ENCODE measurements around the gene ADARB1.
A peak's percentile ranks its signal among the peaks of the same experiment; 100 is the strongest.

ADARB1 gene

DNA sequence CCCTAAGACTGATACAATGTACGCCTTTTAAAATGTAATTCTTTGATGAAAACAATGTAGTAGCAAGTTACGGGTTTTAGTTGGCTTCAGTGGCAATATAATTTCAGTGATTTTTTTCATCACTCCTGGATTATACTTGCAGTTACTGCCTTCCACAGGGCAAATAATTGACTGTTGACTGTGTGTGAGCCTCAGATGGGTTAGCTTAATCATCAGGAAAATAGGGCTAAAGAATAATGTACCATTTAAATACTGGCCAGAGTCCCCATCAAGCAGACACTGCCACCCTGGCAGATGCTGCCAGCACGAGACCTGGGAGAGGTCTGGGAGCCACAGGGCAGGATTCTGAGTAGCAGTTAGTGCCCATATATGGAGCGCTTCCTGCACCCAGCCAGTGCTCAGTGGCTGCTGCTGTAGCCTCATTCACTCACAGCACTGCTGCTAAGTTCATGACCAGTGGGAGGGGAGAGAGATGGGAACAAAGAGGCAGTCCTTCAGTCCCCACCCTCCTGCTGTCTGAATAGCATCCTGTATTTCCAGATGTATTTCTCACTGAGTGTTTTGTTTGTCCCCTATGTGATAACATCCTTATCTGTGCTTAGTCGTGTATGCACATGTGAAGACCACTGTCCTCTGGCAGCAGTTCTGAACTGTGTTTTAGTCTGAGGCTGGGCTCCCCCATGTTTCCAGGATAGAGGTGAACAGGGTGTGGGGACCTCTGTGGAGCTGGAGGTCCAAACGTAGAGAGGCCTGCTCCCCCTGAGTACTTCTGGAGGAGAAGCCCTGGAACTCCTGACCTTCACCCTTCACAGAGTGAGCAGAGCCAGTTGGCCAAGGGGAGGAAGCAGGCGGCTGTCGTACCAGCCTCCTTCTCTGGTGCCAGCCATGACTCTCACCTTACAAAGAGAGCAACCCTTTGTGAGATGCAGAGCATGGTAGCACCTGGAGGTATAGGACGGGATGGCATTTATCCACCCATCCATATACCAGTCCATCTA, 80.4 kb downstream of the ADARB1 start:
- Histone ChIP-seq H4K20me1 (peaks cover 0 to 62% (median 45%) of the 10 kb centered on the region in 11 experiments; a peak in 18 of 22 replicates), H3K36me3 (peaks cover 3 to 42% (median 23%) of the 10 kb centered on the region in 11 experiments; a peak in 19 of 22 replicates), H3K9ac (no peak overlapping the region), H3K27me3 (peaks cover 0 to 12% (median 0%) of the 10 kb centered on the region in 11 experiments; a peak in 7 of 22 replicates), H3K4me1 (peaks cover 36 to 65% (median 59%) of the 10 kb centered on the region in 10 experiments), H3K9me3 (replicated peaks in 1 of 11) (peaks cover 23 to 47% (median 38%) of the 10 kb centered on the region in 11 experiments), H3K4me3 (no peak overlapping the region), H3K27ac (no peak overlapping the region), H3K4me2 (peak overlapping the region in 9 of 11 experiments; percentile 6 to 96 (median 84); a peak in 16 of 22 replicates)
- TF ChIP-seq Cebpa-rat (IDR thresholded peaks at IDR 0.05) = no peak

DNA sequence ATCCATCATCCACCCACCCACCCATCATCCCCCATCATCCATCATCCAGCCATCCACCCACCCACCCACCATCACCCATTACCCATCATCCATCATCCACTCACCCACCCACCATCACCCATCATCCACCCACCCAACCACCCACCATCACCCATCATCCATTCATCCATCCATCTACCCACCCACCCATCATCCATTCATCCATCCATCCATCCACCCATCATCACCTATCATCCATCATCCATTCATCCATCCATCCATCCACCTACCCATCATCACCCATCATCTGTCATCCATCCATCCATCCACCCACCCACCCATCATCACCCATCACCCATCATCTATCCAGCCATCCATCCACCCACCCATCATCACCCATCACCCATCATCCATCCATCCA, 81.5 kb downstream of the ADARB1 start:
- peaks cover 0 to 12% (median 0%) of the 10 kb centered on the region in 11 experiments; a peak in 7 of 22 replicates for H3K27me3 ChIP-seq
- H3K9me3 ChIP-seq (replicated peaks in 1 of 11) = peaks cover 28 to 58% (median 48%) of the 10 kb centered on the region in 11 experiments
- TF ChIP-seq Cebpa-rat (IDR thresholded peaks at IDR 0.05) = no peak

GRCh38 chr21:45156459-45156858, 82.1 kb downstream of the ADARB1 start:
- Histone ChIP-seq H3K27me3 (peaks cover 0 to 12% (median 0%) of the 10 kb centered on the region in 11 experiments; a peak in 7 of 22 replicates), H3K4me1 (peaks cover 25 to 55% (median 49%) of the 10 kb centered on the region in 10 experiments), H4K20me1 (peaks cover 0 to 54% (median 34%) of the 10 kb centered on the region in 11 experiments; a peak in 18 of 22 replicates), H3K9me3 (replicated peaks in 1 of 11) (peaks cover 28 to 63% (median 54%) of the 10 kb centered on the region in 11 experiments), H3K36me3 (peaks cover 3 to 58% (median 39%) of the 10 kb centered on the region in 11 experiments; a peak in 19 of 22 replicates), H3K4me2 (no peak overlapping the region), H3K4me3 (no peak overlapping the region), H3K9ac (no peak overlapping the region), H3K27ac (no peak overlapping the region)
- TF ChIP-seq Cebpa-rat (IDR thresholded peaks at IDR 0.05) = no peak

More for the DNA sequence above, 81.5 kb downstream of the ADARB1 start:
- no peak overlapping the region for H3K4me3 ChIP-seq
- H3K4me1 ChIP-seq = peaks cover 30 to 60% (median 54%) of the 10 kb centered on the region in 10 experiments
- H3K4me2 ChIP-seq = no peak overlapping the region
- H3K9ac ChIP-seq = no peak overlapping the region
- H3K36me3 ChIP-seq = peaks cover 3 to 53% (median 34%) of the 10 kb centered on the region in 11 experiments; a peak in 19 of 22 replicates
- H4K20me1 ChIP-seq = peaks cover 0 to 54% (median 39%) of the 10 kb centered on the region in 11 experiments; a peak in 18 of 22 replicates
- no peak overlapping the region for H3K27ac ChIP-seq

DNA sequence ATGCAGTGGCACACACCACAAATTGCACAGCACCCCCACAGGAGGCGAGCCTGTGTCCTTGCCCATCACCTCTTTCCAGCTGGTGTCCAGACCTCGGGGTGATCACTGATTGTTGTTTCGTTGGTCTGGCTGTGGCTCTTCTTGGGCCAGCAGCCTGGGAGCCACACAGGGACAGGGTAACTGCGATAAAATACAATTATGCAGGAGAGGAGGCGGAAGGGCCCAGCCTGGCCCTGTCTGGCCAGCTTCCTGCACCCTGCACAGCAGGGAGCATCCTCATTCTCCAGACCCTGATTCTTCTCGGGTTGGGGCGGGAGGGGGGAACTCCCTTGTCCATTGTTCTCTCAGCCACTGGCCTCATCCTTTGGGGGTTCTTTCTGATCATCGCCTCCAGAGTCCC, 83.6 kb downstream of the ADARB1 start:
- peak overlapping the region in 3 of 10 experiments; percentile 5 to 27 (median 15); a peak in 4 of 20 replicates for H3K4me3 ChIP-seq
- TF ChIP-seq Cebpa-rat (IDR thresholded peaks at IDR 0.05) = no peak
- peaks cover 28 to 71% (median 60%) of the 10 kb centered on the region in 11 experiments for H3K9me3 ChIP-seq (replicated peaks in 1 of 11)
- no peak overlapping the region for H3K4me2 ChIP-seq
- no peak overlapping the region for H3K27ac ChIP-seq
- peaks cover 10 to 40% (median 34%) of the 10 kb centered on the region in 10 experiments for H3K4me1 ChIP-seq
- H4K20me1 ChIP-seq = peaks cover 0 to 54% (median 21%) of the 10 kb centered on the region in 11 experiments; a peak in 17 of 22 replicates
- no peak overlapping the region for H3K9ac ChIP-seq
- peaks cover 0 to 12% (median 0%) of the 10 kb centered on the region in 11 experiments; a peak in 7 of 22 replicates for H3K27me3 ChIP-seq
- peaks cover 3 to 73% (median 53%) of the 10 kb centered on the region in 11 experiments; a peak in 19 of 22 replicates for H3K36me3 ChIP-seq

DNA sequence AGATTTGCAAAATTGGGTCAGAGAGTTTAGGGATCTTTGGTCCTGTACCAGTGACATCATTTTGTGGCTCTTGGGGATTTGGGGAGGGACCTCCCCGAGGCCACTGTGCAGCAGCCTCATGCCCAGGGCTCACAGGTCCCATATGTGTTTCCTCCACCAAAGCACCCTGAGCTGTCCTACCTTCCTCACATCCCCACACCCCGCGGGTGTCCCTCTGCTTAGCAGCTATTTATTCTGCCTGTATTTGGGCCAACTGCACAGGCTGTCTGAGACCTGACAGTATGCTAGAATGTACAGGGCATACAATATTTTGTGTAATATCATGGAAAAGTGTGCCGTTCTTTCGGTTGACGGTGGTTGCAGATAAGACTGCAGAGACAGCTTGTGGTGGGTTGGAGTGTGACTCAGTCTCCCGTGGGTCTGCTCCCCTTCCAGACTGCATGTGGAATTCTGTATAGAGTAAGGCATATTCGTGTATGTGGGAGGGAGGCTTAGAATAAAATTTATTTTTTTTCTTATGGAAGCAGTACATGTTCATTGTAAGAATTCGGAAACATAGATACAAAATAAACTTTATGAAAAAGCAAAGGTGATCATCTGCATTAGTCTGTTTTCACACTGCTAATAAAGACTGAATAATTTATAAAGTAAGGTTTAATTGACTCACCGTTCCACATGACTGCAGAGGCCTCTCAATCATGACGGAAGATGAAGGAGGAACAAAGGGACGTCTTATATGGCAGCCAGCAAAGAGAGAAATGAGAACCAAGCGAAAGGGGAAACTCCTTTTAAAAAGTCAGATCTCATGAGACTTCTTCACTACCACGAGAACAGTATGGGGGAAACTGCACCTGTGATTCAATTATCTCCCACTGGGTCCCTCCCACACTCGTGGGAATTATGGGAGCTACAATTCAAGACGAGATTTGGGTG, 84.4 kb downstream of the ADARB1 start:
- peaks cover 2 to 36% (median 26%) of the 10 kb centered on the region in 10 experiments for H3K4me1 ChIP-seq
- H4K20me1 ChIP-seq = peaks cover 0 to 54% (median 13%) of the 10 kb centered on the region in 11 experiments; a peak in 13 of 22 replicates
- TF ChIP-seq Cebpa-rat (IDR thresholded peaks at IDR 0.05) = no peak
- peak overlapping the region in 2 of 10 experiments; percentile 5 to 27; a peak in 4 of 20 replicates for H3K4me3 ChIP-seq
- peaks cover 28 to 71% (median 60%) of the 10 kb centered on the region in 11 experiments for H3K9me3 ChIP-seq (replicated peaks in 1 of 11)
- peaks cover 0 to 12% (median 0%) of the 10 kb centered on the region in 11 experiments; a peak in 7 of 22 replicates for H3K27me3 ChIP-seq
- H3K9ac ChIP-seq = no peak overlapping the region
- no peak overlapping the region for H3K27ac ChIP-seq
- H3K4me2 ChIP-seq = peak overlapping the region in 7 of 11 experiments; percentile 5 to 31 (median 15); a peak in 6 of 22 replicates
- peaks cover 3 to 74% (median 53%) of the 10 kb centered on the region in 11 experiments; a peak in 19 of 22 replicates for H3K36me3 ChIP-seq

DNA sequence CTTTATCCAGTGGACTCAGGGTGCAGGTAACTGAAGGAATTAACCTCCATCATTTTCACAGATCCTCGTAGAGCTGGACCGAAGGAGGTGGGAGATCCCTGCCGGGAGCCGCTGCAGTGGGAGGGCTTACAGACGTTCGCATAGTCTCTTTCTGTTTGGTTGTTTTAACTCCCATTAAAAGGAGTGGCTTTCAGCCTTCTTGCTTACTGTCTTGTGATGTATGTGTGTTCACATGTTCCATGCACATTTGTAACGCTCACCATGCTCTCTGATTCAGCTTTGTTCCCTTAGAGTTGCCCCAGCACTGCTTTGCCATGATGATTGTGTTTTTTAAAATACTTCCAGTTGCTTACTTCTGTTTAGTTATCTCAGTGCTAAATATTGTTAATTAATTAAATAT, 85.8 kb downstream of the ADARB1 start:
- TF ChIP-seq Cebpa-rat (IDR thresholded peaks at IDR 0.05) = no peak
- Histone ChIP-seq H4K20me1 (peaks cover 0 to 53% (median 1%) of the 10 kb centered on the region in 11 experiments; a peak in 8 of 22 replicates), H3K9ac (no peak overlapping the region), H3K9me3 (replicated peaks in 1 of 11) (peaks cover 28 to 65% (median 58%) of the 10 kb centered on the region in 11 experiments), H3K4me3 (peak overlapping the region in 2 of 10 experiments; percentile 4 to 12; a peak in 2 of 20 replicates), H3K27ac (no peak overlapping the region), H3K4me2 (no peak overlapping the region), H3K4me1 (peaks cover 0 to 23% (median 15%) of the 10 kb centered on the region in 10 experiments; a peak in 12 of 20 replicates), H3K27me3 (peaks cover 0 to 1% (median 0%) of the 10 kb centered on the region in 11 experiments; a peak in 3 of 22 replicates), H3K36me3 (peaks cover 3 to 71% (median 53%) of the 10 kb centered on the region in 11 experiments; a peak in 19 of 22 replicates)

DNA sequence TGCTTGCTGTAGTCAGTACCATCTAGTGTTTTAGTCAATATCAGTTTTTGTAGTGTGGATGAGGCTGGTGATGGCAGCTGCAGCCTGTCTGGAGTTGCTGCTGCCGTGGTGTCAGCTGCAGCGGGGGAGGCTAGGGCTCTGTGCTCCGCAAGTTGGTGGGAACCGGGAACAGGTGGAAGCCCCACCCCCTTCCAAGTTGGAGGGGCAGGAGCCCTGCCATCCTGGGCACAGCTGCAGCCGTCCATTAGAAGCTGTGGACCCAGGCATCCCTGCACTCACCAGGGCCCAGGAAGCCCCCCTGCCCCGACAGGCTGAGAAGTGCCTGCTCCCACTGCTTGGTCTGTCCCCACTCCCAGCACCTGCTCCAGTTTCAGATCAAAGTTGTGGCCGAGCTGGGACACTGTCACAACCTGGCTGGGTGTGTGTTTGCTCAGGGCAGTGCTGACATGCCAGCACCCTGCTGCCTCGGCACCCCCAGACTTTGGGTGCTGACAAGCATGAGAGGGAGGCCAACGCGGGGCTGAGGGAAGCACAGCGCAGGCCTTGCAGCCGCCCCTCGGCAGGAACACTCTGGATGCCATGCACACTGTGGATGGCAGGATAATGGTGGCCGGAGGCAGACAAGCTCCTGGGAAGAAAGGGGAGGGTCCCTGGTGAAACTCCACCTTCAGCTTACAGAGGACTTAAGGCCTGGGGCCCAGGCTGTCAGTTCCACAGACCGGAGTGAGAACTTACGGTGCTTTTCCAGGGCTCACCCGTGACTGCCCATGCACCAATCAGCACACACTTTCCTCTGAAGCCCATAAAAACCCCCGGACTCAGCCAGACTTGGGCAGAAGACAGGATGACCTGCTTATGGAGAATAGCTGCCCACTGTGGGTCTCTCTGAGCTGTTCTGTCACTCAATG, 86.9 kb downstream of the ADARB1 start:
- no peak for TF ChIP-seq Cebpa-rat (IDR thresholded peaks at IDR 0.05)
- peaks cover 28 to 59% (median 54%) of the 10 kb centered on the region in 11 experiments for H3K9me3 ChIP-seq (replicated peaks in 1 of 11)

More for the DNA sequence above, 86.9 kb downstream of the ADARB1 start:
- no peaks in the 10 kb centered on the region for H3K27me3 ChIP-seq
- peaks cover 3 to 70% (median 51%) of the 10 kb centered on the region in 11 experiments; a peak in 19 of 22 replicates for H3K36me3 ChIP-seq
- no peak overlapping the region for H3K4me3 ChIP-seq
- H4K20me1 ChIP-seq = peaks cover 0 to 52% (median 0%) of the 10 kb centered on the region in 11 experiments; a peak in 7 of 22 replicates
- no peak overlapping the region for H3K27ac ChIP-seq
- no peak overlapping the region for H3K9ac ChIP-seq
- no peak overlapping the region for H3K4me2 ChIP-seq
- peaks cover 0 to 22% (median 15%) of the 10 kb centered on the region in 10 experiments; a peak in 11 of 20 replicates for H3K4me1 ChIP-seq

All from BLaER1 treated with 17β-estradiol and CSF1 and Interleukin-3, amounts not matched to agents 10 nM and 100 nM (cell line).